CD14-positive monocyte (primary cell): ENCODE measurements around the gene UVRAG. TPM values are rescaled to one million over a fixed set of nuclear protein-coding genes. Genes with fewer than 3 reads are reported as not detected.

ENCODE experiments used
- DNase-seq, 3 donors: peaks; one replicate each; pipeline ENCODE4 v3.0.0-alpha.2; 2011 to 2022
- H2AFZ ChIP-seq: 2 replicates; pipeline ENCODE4 v1.6.0; 2012; ENCODE audit warnings: mild to moderate bottlenecking, low read depth, low read length, inconsistent platforms; ENCODE audit not compliant: insufficient read depth, poor library complexity, severe bottlenecking
- H3K27ac ChIP-seq, 2 donors: 1 replicate in 1 of 2; 2 replicates in 1 of 2; pipeline ENCODE4 v1.5.1; 2012 to 2013; ENCODE audit warnings: low read length in 2 of 2, control low read depth in 1 of 2, inconsistent platforms in 1 of 2, low read depth in 1 of 2, mild to moderate bottlenecking in 1 of 2
- H3K27me3 ChIP-seq, 2 donors: one replicate each; pipeline versions ENCODE4 v1.6.0 to v1.6.1; 2011 to 2013; ENCODE audit warnings: low read length in 2 of 2; ENCODE audit not compliant: control insufficient read depth in 2 of 2, insufficient read depth in 2 of 2
- H3K36me3 ChIP-seq, 2 donors: replicated peaks in 1 of 2; 1 replicate in 1 of 2; 2 replicates in 1 of 2; pipeline versions ENCODE4 v1.5.1 to v1.6.1; 2012 to 2013; ENCODE audit warnings: low read length in 2 of 2, control low read depth in 1 of 2, inconsistent platforms in 1 of 2, mild to moderate bottlenecking in 1 of 2; ENCODE audit not compliant: insufficient read depth in 2 of 2, control insufficient read depth in 1 of 2
- H3K4me1 ChIP-seq, 2 donors: 1 replicate in 1 of 2; 2 replicates in 1 of 2; pipeline versions ENCODE4 v1.5.1 to v1.6.1; 2012 to 2013; ENCODE audit warnings: low read length in 2 of 2, control low read depth in 1 of 2, inconsistent platforms in 1 of 2, mild to moderate bottlenecking in 1 of 2, moderate library complexity in 1 of 2; ENCODE audit not compliant: insufficient read depth in 2 of 2, control insufficient read depth in 1 of 2
- H3K4me2 ChIP-seq: replicated peaks from 2 replicates; pipeline ENCODE3; 2012; ENCODE audit warnings: low read length, moderate library complexity, mild to moderate bottlenecking; ENCODE audit not compliant: poor library complexity, severe bottlenecking; ENCODE audit errors: extremely low read depth
- H3K4me3 ChIP-seq, 3 experiments: fragments of 200-600 bp in 1 of 3; sonication (generic) in 1 of 3; replicated peaks in 1 of 3; 1 replicate in 2 of 3; 2 replicates in 1 of 3; pipeline ENCODE4 v1.5.1; 2011 to 2013; ENCODE audit warnings: low read length in 3 of 3, mild to moderate bottlenecking in 3 of 3, control low read depth in 2 of 3, low read depth in 2 of 3, inconsistent platforms in 1 of 3, moderate library complexity in 1 of 3
- H3K79me2 ChIP-seq: 2 replicates; pipeline ENCODE4 v1.6.0; 2012; ENCODE audit warnings: mild to moderate bottlenecking, control low read depth, inconsistent platforms, low read length, moderate library complexity; ENCODE audit not compliant: insufficient read depth
- H3K9ac ChIP-seq: 2 replicates; pipeline ENCODE4 v1.6.0; 2017; ENCODE audit warnings: low read length, mild to moderate bottlenecking; ENCODE audit not compliant: insufficient read depth, poor library complexity, severe bottlenecking
- H3K9me3 ChIP-seq, 2 donors: replicated peaks in 1 of 2; 1 replicate in 1 of 2; 2 replicates in 1 of 2; pipeline versions ENCODE4 v1.5.1 to v1.6.1; 2012 to 2013; ENCODE audit warnings: low read length in 2 of 2, control low read depth in 1 of 2; ENCODE audit not compliant: control insufficient read depth in 1 of 2, insufficient read depth in 1 of 2
- H4K20me1 ChIP-seq: 2 replicates; pipeline ENCODE4 v1.6.0; 2012; ENCODE audit warnings: mild to moderate bottlenecking, low read length, control low read depth, moderate library complexity; ENCODE audit not compliant: insufficient read depth
- H3K27ac Mint-ChIP-seq, 7 donors: one replicate each; pipeline ENCODE4 v1.8.0; 2020; ENCODE audit warnings: mild to moderate bottlenecking in 7 of 7, mixed read lengths in 7 of 7, moderate library complexity in 6 of 7, inconsistent platforms in 2 of 7
- H3K27me3 Mint-ChIP-seq, 3 donors: one replicate each; pipeline ENCODE4 v1.8.0; 2021 to 2022; ENCODE audit warnings: low read depth in 3 of 3, mild to moderate bottlenecking in 3 of 3, mixed read lengths in 3 of 3, moderate library complexity in 3 of 3, inconsistent platforms in 1 of 3
- H3K36me3 Mint-ChIP-seq, 2 donors: one replicate each; pipeline ENCODE4 v1.8.0; 2020; ENCODE audit warnings: mixed read lengths in 2 of 2, inconsistent platforms in 1 of 2, mild to moderate bottlenecking in 1 of 2
- H3K4me1 Mint-ChIP-seq: one replicate; pipeline ENCODE4 v1.8.0; 2020; ENCODE audit warnings: mild to moderate bottlenecking, mixed read lengths
- H3K4me3 Mint-ChIP-seq, 2 donors: one replicate each; pipeline ENCODE4 v1.8.0; 2020; ENCODE audit warnings: mild to moderate bottlenecking in 2 of 2, mixed read lengths in 2 of 2, moderate library complexity in 1 of 2
- H3K9me3 Mint-ChIP-seq, 7 donors: one replicate each; pipeline ENCODE4 v1.8.0; 2020 to 2022; ENCODE audit warnings: mixed read lengths in 7 of 7, mild to moderate bottlenecking in 6 of 7, moderate library complexity in 6 of 7, inconsistent platforms in 2 of 7
- WGBS: methylation state at CpG from one replicate; pipeline ENCODE4 v1.1.5; 2013; ENCODE audit warnings: missing lambda C conversion rate; ENCODE audit not compliant: insufficient coverage; 5-methylcytosine and 5-hydroxymethylcytosine counted together
- intact Hi-C, 2 donors: fragments of 100-400 bp; cut with micrococcal nuclease; formaldehyde crosslinking; loops; one replicate each; pipeline versions ENCODE4 v1.15.0 to v1.15.1; 2023
- polyA plus RNA-seq, 3 donors: library from polyadenylated mRNA; depleted of rRNA in 1 of 3; unstranded in 2 of 3; stranded (reverse) in 1 of 3; fragments of 300-500 nt in 2 of 3; fragments of >200 nt in 1 of 3; fragmentation: Illumina TruSeq in 2 of 3; gene quantifications; 1 replicate in 2 of 3; 2 replicates in 1 of 3; pipeline ENCODE4 v1.2.3, GENCODE V29; 2012 to 2021
- TF ChIP-seq, protein P1 (sequence below): fragments of 200-600 bp; IDR thresholded peaks from one replicate; pipeline ENCODE4 v1.8.0; 2022; ENCODE audit warnings: antibody characterized with exemption, mild to moderate bottlenecking

Gene UVRAG
- polyA plus RNA-seq, 3 donors: 13.7 to 20.5 (median 20.0) TPM

- Mint-ChIP-seq H3K4me1 (peaks cover 48% of the 10 kb centered on the region), H3K36me3 (peaks cover 0 to 2% of the 10 kb centered on the region in 2 donors), H3K27me3 (no peaks in the 10 kb centered on the region), H3K4me3 (no peak overlapping the region), H3K9me3 (peaks cover 0 to 3% (median 0%) of the 10 kb centered on the region in 7 donors), H3K27ac (peak overlapping the region in 3 of 7 donors; percentile 5 to 66 (median 46))
- H3K4me2 ChIP-seq: no peak overlapping the region
- H3K27me3 ChIP-seq: no peaks in the 10 kb centered on the region
- no peak overlapping the region for H2AFZ ChIP-seq
- no peaks in the 10 kb centered on the region for H3K36me3 ChIP-seq
- TF ChIP-seq, protein P1, sequence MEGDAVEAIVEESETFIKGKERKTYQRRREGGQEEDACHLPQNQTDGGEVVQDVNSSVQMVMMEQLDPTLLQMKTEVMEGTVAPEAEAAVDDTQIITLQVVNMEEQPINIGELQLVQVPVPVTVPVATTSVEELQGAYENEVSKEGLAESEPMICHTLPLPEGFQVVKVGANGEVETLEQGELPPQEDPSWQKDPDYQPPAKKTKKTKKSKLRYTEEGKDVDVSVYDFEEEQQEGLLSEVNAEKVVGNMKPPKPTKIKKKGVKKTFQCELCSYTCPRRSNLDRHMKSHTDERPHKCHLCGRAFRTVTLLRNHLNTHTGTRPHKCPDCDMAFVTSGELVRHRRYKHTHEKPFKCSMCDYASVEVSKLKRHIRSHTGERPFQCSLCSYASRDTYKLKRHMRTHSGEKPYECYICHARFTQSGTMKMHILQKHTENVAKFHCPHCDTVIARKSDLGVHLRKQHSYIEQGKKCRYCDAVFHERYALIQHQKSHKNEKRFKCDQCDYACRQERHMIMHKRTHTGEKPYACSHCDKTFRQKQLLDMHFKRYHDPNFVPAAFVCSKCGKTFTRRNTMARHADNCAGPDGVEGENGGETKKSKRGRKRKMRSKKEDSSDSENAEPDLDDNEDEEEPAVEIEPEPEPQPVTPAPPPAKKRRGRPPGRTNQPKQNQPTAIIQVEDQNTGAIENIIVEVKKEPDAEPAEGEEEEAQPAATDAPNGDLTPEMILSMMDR: no peak
- H3K9me3 ChIP-seq: no peaks in the 10 kb centered on the region
- WGBS: 60% methylated on average over 1 of the region's 2 CpGs
- H4K20me1 ChIP-seq: peaks cover 19% of the 10 kb centered on the region
- no peak for DNase-seq
- no peak overlapping the region for H3K4me3 ChIP-seq
- H3K27ac ChIP-seq: no peak overlapping the region
- H3K79me2 ChIP-seq: peaks cover 48% of the 10 kb centered on the region
- no peak overlapping the region for H3K9ac ChIP-seq
- intact Hi-C loops: loop anchor here in 1 of 2 donors (5.0 kb wide), 1 partner anchor 41 kb away; no protein-coding TSS in a partner anchor
- peaks cover 59 to 63% of the 10 kb centered on the region in 2 donors for H3K4me1 ChIP-seq
Observed at GRCh38 chr11:75813124-75813523, 1.9 kb upstream of the UVRAG start.

- Mint-ChIP-seq H3K9me3 (peaks cover 0 to 3% (median 0%) of the 10 kb centered on the region in 7 donors), H3K27me3 (no peaks in the 10 kb centered on the region), H3K27ac (peak overlapping the region in 6 of 7 donors; percentile 45 to 98 (median 90)), H3K4me3 (peak overlapping the region in 1 of 2 donors; percentile 97), H3K36me3 (peaks cover 0 to 3% of the 10 kb centered on the region in 2 donors), H3K4me1 (peaks cover 53% of the 10 kb centered on the region)
- H3K9me3 ChIP-seq: no peaks in the 10 kb centered on the region
- H3K9ac ChIP-seq: no peak overlapping the region
- no peaks in the 10 kb centered on the region for H3K36me3 ChIP-seq
- TF ChIP-seq, protein P1: no peak
- H3K4me2 ChIP-seq: no peak overlapping the region
- H4K20me1 ChIP-seq: peaks cover 19% of the 10 kb centered on the region
- no peak overlapping the region for H2AFZ ChIP-seq
- peaks cover 53% of the 10 kb centered on the region for H3K79me2 ChIP-seq
- H3K4me1 ChIP-seq: peaks cover 59 to 68% of the 10 kb centered on the region in 2 donors
- 86% methylated on average over 1 of the region's 1 CpG for WGBS
- peak in 1 of 3 donors; percentile 29 for DNase-seq
- intact Hi-C loops: loop anchor here in 1 of 2 donors (5.0 kb wide), 1 partner anchor 41 kb away; no protein-coding TSS in a partner anchor
- peak overlapping the region in 1 of 2 donors; percentile 86 for H3K27ac ChIP-seq
- no peak overlapping the region for H3K4me3 ChIP-seq
- no peaks in the 10 kb centered on the region for H3K27me3 ChIP-seq
Observed at GRCh38 chr11:75813622-75814039, 1.4 kb upstream of the UVRAG start.
